Activated gamma-delta T cell treated with Interleukin-2 at 50 U/mL for 16 hours (primary cell): Measurements from ENCODE around the gene GMPR.
"Not testable (repeated sequence)": the region's sequence is repeated elsewhere in the genome, so short reads cannot be mapped to it uniquely, and the experiment has no call there.

Source experiments
- DNase-seq: peaks from one replicate; pipeline ENCODE4 v3.0.0-alpha.2; 2020

Gene GMPR

GRCh38 chr6:16251706-16252105 lies 13.3 kb downstream of the GMPR start:
- no peak for DNase-seq

- DNase-seq, result no peak
These were observed 14.4 kb downstream of the GMPR start for GRCh38 chr6:16252686-16253299.

- no peak for DNase-seq
These were observed 15.2 kb downstream of the GMPR start for GRCh38 chr6:16253399-16254144.

GRCh38 chr6:16254535-16254934 lies 16.1 kb downstream of the GMPR start:
- no peak for DNase-seq

GRCh38 chr6:16256781-16257180 lies 18.4 kb downstream of the GMPR start:
- no peak for DNase-seq

GRCh38 chr6:16257999-16258708 lies 19.8 kb downstream of the GMPR start:
- no peak for DNase-seq

- no peak for DNase-seq
These were observed 20.3 kb downstream of the GMPR start for GRCh38 chr6:16258709-16259075.

GRCh38 chr6:16259604-16260003 lies 21.2 kb downstream of the GMPR start:
- not testable (repeated sequence) for DNase-seq

- DNase-seq, result not testable (repeated sequence)
These were observed 22.2 kb downstream of the GMPR start for GRCh38 chr6:16260602-16261001.

GRCh38 chr6:16262773-16263172 lies 24.4 kb downstream of the GMPR start:
- not testable (repeated sequence) for DNase-seq

- not testable (repeated sequence) for DNase-seq
These were observed 25.2 kb downstream of the GMPR start for GRCh38 chr6:16263464-16264099.

GRCh38 chr6:16264785-16265184 lies 26.4 kb downstream of the GMPR start:
- no peak for DNase-seq

- no peak for DNase-seq
These were observed 27.3 kb downstream of the GMPR start for GRCh38 chr6:16265351-16266341.

- no peak for DNase-seq
These were observed 29.3 kb downstream of the GMPR start for GRCh38 chr6:16267428-16268263.

GRCh38 chr6:16269442-16270070 lies 31.2 kb downstream of the GMPR start:
- not testable (repeated sequence) for DNase-seq

- DNase-seq, result no peak
These were observed 31.9 kb downstream of the GMPR start for GRCh38 chr6:16270178-16270794.

GRCh38 chr6:16271428-16271827 lies 33.0 kb downstream of the GMPR start:
- no peak for DNase-seq

- no peak for DNase-seq
These were observed 33.8 kb downstream of the GMPR start for GRCh38 chr6:16272201-16272600.

GRCh38 chr6:16273256-16273655 lies 34.9 kb downstream of the GMPR start:
- DNase-seq, result no peak

- no peak for DNase-seq
These were observed 36.1 kb downstream of the GMPR start for GRCh38 chr6:16274483-16274882.
